ENCODE measurements around the gene RXFP4. TPM values are rescaled to one million over a fixed set of nuclear protein-coding genes. Genes with fewer than 3 reads are reported as not detected.

RXFP4 gene
- total and polyA plus RNA-seq, 2 of the 13 experiments (the other 11 are each of a cell fraction or from before 2014, with no cell fraction given): 0.38 to 1.4 TPM

DNA sequence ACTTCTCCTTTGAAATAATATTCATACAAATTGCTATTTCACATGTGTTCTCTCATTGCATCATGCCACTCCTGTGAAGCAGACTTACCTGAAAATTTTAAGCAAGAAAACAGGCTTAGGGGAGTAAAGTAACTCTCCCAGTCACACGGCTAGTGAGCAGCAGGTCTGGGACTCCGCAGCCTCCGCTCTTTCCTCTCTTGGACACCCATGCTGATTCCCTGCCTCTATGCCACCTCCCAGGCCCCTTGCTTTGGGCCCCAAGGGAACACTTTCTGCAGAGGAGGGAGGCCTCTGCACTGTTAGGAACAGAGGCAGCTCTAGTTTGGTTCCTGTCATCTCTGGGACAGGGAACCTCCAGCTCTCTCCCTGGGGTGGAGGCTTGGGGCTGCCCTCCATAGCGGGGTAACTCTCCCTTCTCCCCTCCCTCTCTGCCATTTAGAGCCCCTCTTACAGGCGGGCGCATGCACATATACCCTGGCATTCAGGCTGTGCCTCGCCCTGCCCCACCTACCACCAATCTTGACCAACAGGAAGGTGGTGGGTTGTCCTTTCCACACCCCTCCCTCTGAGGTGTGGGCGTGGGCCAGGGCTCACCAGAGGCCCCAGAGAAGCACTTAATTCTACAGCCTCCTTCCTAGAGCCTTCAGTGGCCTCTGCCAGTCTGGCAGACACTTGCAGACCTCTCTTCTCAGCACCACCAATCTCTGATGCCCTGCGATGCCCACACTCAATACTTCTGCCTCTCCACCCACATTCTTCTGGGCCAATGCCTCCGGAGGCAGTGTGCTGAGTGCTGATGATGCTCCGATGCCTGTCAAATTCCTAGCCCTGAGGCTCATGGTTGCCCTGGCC, at the start of gene RXFP4 (continued):
- TF ChIP-seq DZIP1 (CRISPR knock-in tag; IDR thresholded peaks at IDR 0.05) (0 out of 2 replicates have a peak, but pooled peaks have one; percentile 7), ZNF383 (CRISPR knock-in tag; IDR thresholded peaks at IDR 0.05; ENCODE audit: borderline replicate concordance) (no peak), SALL2 (CRISPR knock-in tag; IDR thresholded peaks at IDR 0.05) (0 out of 2 replicates have a peak, but pooled peaks have one; percentile 33), MAZ (IDR thresholded peaks at IDR 0.05; ENCODE audit: borderline replicate concordance, low read depth, low read length) (no peak), MAZ (CRISPR knock-in tag; IDR thresholded peaks at IDR 0.05; ENCODE audit: low read depth) (no peak; the same call in 1 of the 2 replicates), HCFC1 (IDR thresholded peaks at IDR 0.05; ENCODE audit: low read depth, low read length) (no peak), HMGXB3 (CRISPR knock-in tag; IDR thresholded peaks at IDR 0.05; ENCODE audit: borderline replicate concordance) (0 out of 2 replicates have a peak, but pooled peaks have one; percentile 11), ZNF703 (CRISPR knock-in tag; IDR thresholded peaks at IDR 0.05; ENCODE audit: borderline replicate concordance) (no peak), ZNF569 (CRISPR knock-in tag; IDR thresholded peaks at IDR 0.05; ENCODE audit: borderline replicate concordance) (no peak), SMC3 (IDR thresholded peaks at IDR 0.05; ENCODE audit: low read length) (no peak), TERF1 (CRISPR knock-in tag; IDR thresholded peaks at IDR 0.05) (no peak)
- TF ChIP-seq, protein P1, sequence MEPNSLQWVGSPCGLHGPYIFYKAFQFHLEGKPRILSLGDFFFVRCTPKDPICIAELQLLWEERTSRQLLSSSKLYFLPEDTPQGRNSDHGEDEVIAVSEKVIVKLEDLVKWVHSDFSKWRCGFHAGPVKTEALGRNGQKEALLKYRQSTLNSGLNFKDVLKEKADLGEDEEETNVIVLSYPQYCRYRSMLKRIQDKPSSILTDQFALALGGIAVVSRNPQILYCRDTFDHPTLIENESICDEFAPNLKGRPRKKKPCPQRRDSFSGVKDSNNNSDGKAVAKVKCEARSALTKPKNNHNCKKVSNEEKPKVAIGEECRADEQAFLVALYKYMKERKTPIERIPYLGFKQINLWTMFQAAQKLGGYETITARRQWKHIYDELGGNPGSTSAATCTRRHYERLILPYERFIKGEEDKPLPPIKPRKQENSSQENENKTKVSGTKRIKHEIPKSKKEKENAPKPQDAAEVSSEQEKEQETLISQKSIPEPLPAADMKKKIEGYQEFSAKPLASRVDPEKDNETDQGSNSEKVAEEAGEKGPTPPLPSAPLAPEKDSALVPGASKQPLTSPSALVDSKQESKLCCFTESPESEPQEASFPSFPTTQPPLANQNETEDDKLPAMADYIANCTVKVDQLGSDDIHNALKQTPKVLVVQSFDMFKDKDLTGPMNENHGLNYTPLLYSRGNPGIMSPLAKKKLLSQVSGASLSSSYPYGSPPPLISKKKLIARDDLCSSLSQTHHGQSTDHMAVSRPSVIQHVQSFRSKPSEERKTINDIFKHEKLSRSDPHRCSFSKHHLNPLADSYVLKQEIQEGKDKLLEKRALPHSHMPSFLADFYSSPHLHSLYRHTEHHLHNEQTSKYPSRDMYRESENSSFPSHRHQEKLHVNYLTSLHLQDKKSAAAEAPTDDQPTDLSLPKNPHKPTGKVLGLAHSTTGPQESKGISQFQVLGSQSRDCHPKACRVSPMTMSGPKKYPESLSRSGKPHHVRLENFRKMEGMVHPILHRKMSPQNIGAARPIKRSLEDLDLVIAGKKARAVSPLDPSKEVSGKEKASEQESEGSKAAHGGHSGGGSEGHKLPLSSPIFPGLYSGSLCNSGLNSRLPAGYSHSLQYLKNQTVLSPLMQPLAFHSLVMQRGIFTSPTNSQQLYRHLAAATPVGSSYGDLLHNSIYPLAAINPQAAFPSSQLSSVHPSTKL (CRISPR knock-in tag; IDR thresholded peaks at IDR 0.05): peak; percentile 6; the same call in 1 of the 2 replicates

Data from HepG2 (cell line).